ENCODE data around the gene EPHA7.

Gene EPHA7

DNA sequence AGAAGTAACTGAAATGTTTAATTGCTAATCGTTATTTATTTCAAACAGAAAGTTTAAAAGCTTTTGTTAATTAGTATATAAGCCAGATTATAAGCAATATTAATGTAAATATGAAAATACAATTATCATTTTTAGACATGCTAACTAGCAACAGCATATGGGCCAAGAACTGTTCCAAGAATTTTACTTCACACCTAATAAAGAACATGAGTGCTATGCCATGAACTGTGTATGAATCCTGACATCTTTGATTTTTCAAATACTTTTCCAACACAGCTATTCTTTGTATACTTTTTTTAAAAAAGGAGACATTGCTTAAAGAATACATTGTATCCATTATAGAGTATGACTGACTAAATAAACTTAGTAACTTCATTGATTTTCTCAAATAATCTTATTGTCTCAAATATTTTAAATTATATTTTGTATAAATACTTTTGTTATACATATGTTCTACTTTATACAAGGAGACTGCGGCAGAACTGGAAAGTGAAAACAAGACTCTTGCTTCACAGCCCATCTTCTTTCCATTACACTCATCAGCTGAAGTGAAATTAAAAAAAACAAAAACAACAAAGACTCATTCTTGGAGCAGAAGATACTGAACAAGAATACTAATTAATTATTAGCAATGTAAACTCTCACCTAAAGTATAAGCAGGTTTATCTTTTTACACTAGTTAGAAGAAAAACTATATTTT lies 89.9 kb downstream of the EPHA7 start:
- no peak overlapping the region for H4K8ac ChIP-seq (ENCODE audit: low read length)
- H3K14ac ChIP-seq (ENCODE audit: low read length in 2 of 2), result no peak overlapping the region
- H3K79me1 ChIP-seq (replicated peaks; ENCODE audit: low read length, poor library complexity, severe bottlenecking), result peaks cover 1% of the 10 kb centered on the region
- no peak overlapping the region for H2BK12ac ChIP-seq (ENCODE audit: low read length in 2 of 2)
- no peak overlapping the region for H3K9ac ChIP-seq (ENCODE audit: low read length)
- H3K4me1 ChIP-seq (ENCODE audit: control insufficient read depth, insufficient read depth, low read depth, low read length), result no peaks in the 10 kb centered on the region
- H2BK120ac ChIP-seq (ENCODE audit: low read depth, low read length), result no peak overlapping the region
- no peak overlapping the region for H3K4me2 ChIP-seq (ENCODE audit: low read length, poor library complexity, severe bottlenecking)
- H2BK15ac ChIP-seq (ENCODE audit: low read depth, poor library complexity, severe bottlenecking), result no peak overlapping the region
- H3K27ac ChIP-seq (ENCODE audit: low read length, poor library complexity, severe bottlenecking), result no peak overlapping the region
- 100% methylated on average over 1 of the region's 2 CpGs for WGBS
- H2AFZ ChIP-seq (ENCODE audit: low read depth, low read length), result no peak overlapping the region
- no peak overlapping the region for H3K18ac ChIP-seq (ENCODE audit: low read depth in 1 of 2, low read length in 2 of 2)
- no peak overlapping the region for H2AK5ac ChIP-seq (ENCODE audit: low read length, severe bottlenecking)
- DNase-seq, result no peak
- no peak overlapping the region for H3K4me3 ChIP-seq (ENCODE audit: insufficient read depth in 1 of 2, low read depth in 1 of 2, low read length in 2 of 2)
- no peaks in the 10 kb centered on the region for H3K27me3 ChIP-seq (ENCODE audit: control insufficient read depth in 1 of 2, insufficient read depth in 1 of 2, low read length in 2 of 2)
- no peak overlapping the region for H3K23ac ChIP-seq (ENCODE audit: low read length in 2 of 2)
- no peaks in the 10 kb centered on the region for H3K9me3 ChIP-seq (ENCODE audit: control insufficient read depth, low read length)
- H3K36me3 ChIP-seq (ENCODE audit: control insufficient read depth in 1 of 2, insufficient read depth in 2 of 2, low read depth in 1 of 2, low read length in 2 of 2), result no peaks in the 10 kb centered on the region
- H2BK5ac ChIP-seq (ENCODE audit: low read depth, low read length, poor library complexity, severe bottlenecking), result no peak overlapping the region
- no peak overlapping the region for H4K91ac ChIP-seq (ENCODE audit: low read length)
- H3K4ac ChIP-seq (ENCODE audit: low read depth in 1 of 2, low read length in 2 of 2), result no peak overlapping the region

- no peak overlapping the region for H2BK12ac ChIP-seq (ENCODE audit: low read length in 2 of 2)
- no peak overlapping the region for H2BK120ac ChIP-seq (ENCODE audit: low read depth, low read length)
- H2AFZ ChIP-seq (ENCODE audit: low read depth, low read length), result no peak overlapping the region
- H3K36me3 ChIP-seq (ENCODE audit: control insufficient read depth in 1 of 2, insufficient read depth in 2 of 2, low read depth in 1 of 2, low read length in 2 of 2), result no peaks in the 10 kb centered on the region
- peaks cover 1% of the 10 kb centered on the region for H3K79me1 ChIP-seq (replicated peaks; ENCODE audit: low read length, poor library complexity, severe bottlenecking)
- no peak overlapping the region for H3K4me3 ChIP-seq (ENCODE audit: insufficient read depth in 1 of 2, low read depth in 1 of 2, low read length in 2 of 2)
- WGBS, result 94% methylated on average over 2 of the region's 3 CpGs
- H2BK5ac ChIP-seq (ENCODE audit: low read depth, low read length, poor library complexity, severe bottlenecking), result no peak overlapping the region
- no peak overlapping the region for H2BK15ac ChIP-seq (ENCODE audit: low read depth, poor library complexity, severe bottlenecking)
- H2AK5ac ChIP-seq (ENCODE audit: low read length, severe bottlenecking), result no peak overlapping the region
- no peaks in the 10 kb centered on the region for H3K9me3 ChIP-seq (ENCODE audit: control insufficient read depth, low read length)
- DNase-seq, result no peak
- no peaks in the 10 kb centered on the region for H3K27me3 ChIP-seq (ENCODE audit: control insufficient read depth in 1 of 2, insufficient read depth in 1 of 2, low read length in 2 of 2)
- H3K4ac ChIP-seq (ENCODE audit: low read depth in 1 of 2, low read length in 2 of 2), result no peak overlapping the region
- no peak overlapping the region for H4K8ac ChIP-seq (ENCODE audit: low read length)
- no peaks in the 10 kb centered on the region for H3K4me1 ChIP-seq (ENCODE audit: control insufficient read depth, insufficient read depth, low read depth, low read length)
- no peak overlapping the region for H3K9ac ChIP-seq (ENCODE audit: low read length)
- H3K18ac ChIP-seq (ENCODE audit: low read depth in 1 of 2, low read length in 2 of 2), result no peak overlapping the region
- no peak overlapping the region for H3K27ac ChIP-seq (ENCODE audit: low read length, poor library complexity, severe bottlenecking)
- H3K14ac ChIP-seq (ENCODE audit: low read length in 2 of 2), result no peak overlapping the region
- H4K91ac ChIP-seq (ENCODE audit: low read length), result no peak overlapping the region
- no peak overlapping the region for H3K23ac ChIP-seq (ENCODE audit: low read length in 2 of 2)
- H3K4me2 ChIP-seq (ENCODE audit: low read length, poor library complexity, severe bottlenecking), result no peak overlapping the region
Measured at GRCh38 chr6:93327857-93328256, 91.5 kb downstream of the EPHA7 start.

- Histone ChIP-seq H2BK15ac (ENCODE audit: low read depth, poor library complexity, severe bottlenecking) (no peak overlapping the region), H2BK120ac (ENCODE audit: low read depth, low read length) (no peak overlapping the region), H3K27me3 (ENCODE audit: control insufficient read depth in 1 of 2, insufficient read depth in 1 of 2, low read length in 2 of 2) (no peaks in the 10 kb centered on the region), H3K14ac (ENCODE audit: low read length in 2 of 2) (no peak overlapping the region), H2AFZ (ENCODE audit: low read depth, low read length) (no peak overlapping the region), H3K4me1 (ENCODE audit: control insufficient read depth, insufficient read depth, low read depth, low read length) (no peaks in the 10 kb centered on the region), H3K4ac (ENCODE audit: low read depth in 1 of 2, low read length in 2 of 2) (no peak overlapping the region), H3K23ac (ENCODE audit: low read length in 2 of 2) (no peak overlapping the region), H2BK5ac (ENCODE audit: low read depth, low read length, poor library complexity, severe bottlenecking) (no peak overlapping the region), H4K8ac (ENCODE audit: low read length) (no peak overlapping the region), H3K9ac (ENCODE audit: low read length) (no peak overlapping the region), H3K9me3 (ENCODE audit: control insufficient read depth, low read length) (no peaks in the 10 kb centered on the region), H3K36me3 (ENCODE audit: control insufficient read depth in 1 of 2, insufficient read depth in 2 of 2, low read depth in 1 of 2, low read length in 2 of 2) (no peaks in the 10 kb centered on the region), H2BK12ac (ENCODE audit: low read length in 2 of 2) (no peak overlapping the region), H3K4me2 (ENCODE audit: low read length, poor library complexity, severe bottlenecking) (no peak overlapping the region), H3K27ac (ENCODE audit: low read length, poor library complexity, severe bottlenecking) (no peak overlapping the region), H2AK5ac (ENCODE audit: low read length, severe bottlenecking) (no peak overlapping the region), H3K79me1 (replicated peaks; ENCODE audit: low read length, poor library complexity, severe bottlenecking) (peaks cover 1% of the 10 kb centered on the region), H3K18ac (ENCODE audit: low read depth in 1 of 2, low read length in 2 of 2) (no peak overlapping the region), H4K91ac (ENCODE audit: low read length) (no peak overlapping the region), H3K4me3 (ENCODE audit: insufficient read depth in 1 of 2, low read depth in 1 of 2, low read length in 2 of 2) (no peak overlapping the region)
- DNase-seq, result no peak
- no CpG with 5 or more reads among the region's 3 CpGs for WGBS
Measured at GRCh38 chr6:93325761-93326160, 93.6 kb downstream of the EPHA7 start.

DNA sequence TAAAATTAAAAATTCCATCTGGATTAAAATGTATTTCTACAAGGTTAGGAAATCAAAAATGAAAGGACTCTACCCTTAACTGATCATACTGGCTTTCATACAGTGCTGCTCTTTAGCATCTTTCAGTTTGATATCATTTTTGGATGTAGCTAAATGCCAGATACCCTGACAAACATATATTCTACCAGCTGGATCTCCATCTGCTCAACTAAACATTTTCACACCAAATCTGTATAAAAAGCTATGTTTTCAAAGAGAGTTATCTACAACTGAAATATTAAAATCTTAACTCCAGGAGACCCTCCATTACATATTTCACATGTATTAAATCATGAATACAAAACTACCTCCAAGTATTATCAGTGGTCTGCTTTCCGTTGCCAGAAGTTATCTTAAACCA lies 95.7 kb downstream of the EPHA7 start:
- no peak overlapping the region for H2BK15ac ChIP-seq (ENCODE audit: low read depth, poor library complexity, severe bottlenecking)
- H2BK12ac ChIP-seq (ENCODE audit: low read length in 2 of 2), result no peak overlapping the region
- peaks cover 1% of the 10 kb centered on the region for H3K79me1 ChIP-seq (replicated peaks; ENCODE audit: low read length, poor library complexity, severe bottlenecking)
- H3K4ac ChIP-seq (ENCODE audit: low read depth in 1 of 2, low read length in 2 of 2), result no peak overlapping the region
- no peak overlapping the region for H3K9ac ChIP-seq (ENCODE audit: low read length)
- no peak overlapping the region for H2AK5ac ChIP-seq (ENCODE audit: low read length, severe bottlenecking)
- no peak overlapping the region for H3K23ac ChIP-seq (ENCODE audit: low read length in 2 of 2)
- H4K91ac ChIP-seq (ENCODE audit: low read length), result no peak overlapping the region
- no peak for DNase-seq
- H2BK120ac ChIP-seq (ENCODE audit: low read depth, low read length), result no peak overlapping the region
- no peak overlapping the region for H2BK5ac ChIP-seq (ENCODE audit: low read depth, low read length, poor library complexity, severe bottlenecking)
- WGBS, result 100% methylated on average over 1 of the region's 1 CpG
- H3K14ac ChIP-seq (ENCODE audit: low read length in 2 of 2), result no peak overlapping the region
- no peak overlapping the region for H3K4me3 ChIP-seq (ENCODE audit: insufficient read depth in 1 of 2, low read depth in 1 of 2, low read length in 2 of 2)
- no peak overlapping the region for H4K8ac ChIP-seq (ENCODE audit: low read length)
- no peak overlapping the region for H3K27ac ChIP-seq (ENCODE audit: low read length, poor library complexity, severe bottlenecking)
- no peak overlapping the region for H3K18ac ChIP-seq (ENCODE audit: low read depth in 1 of 2, low read length in 2 of 2)
- no peak overlapping the region for H2AFZ ChIP-seq (ENCODE audit: low read depth, low read length)
- no peak overlapping the region for H3K4me2 ChIP-seq (ENCODE audit: low read length, poor library complexity, severe bottlenecking)
- H3K27me3 ChIP-seq (ENCODE audit: control insufficient read depth in 1 of 2, insufficient read depth in 1 of 2, low read length in 2 of 2), result no peaks in the 10 kb centered on the region
- no peaks in the 10 kb centered on the region for H3K36me3 ChIP-seq (ENCODE audit: control insufficient read depth in 1 of 2, insufficient read depth in 2 of 2, low read depth in 1 of 2, low read length in 2 of 2)
- no peaks in the 10 kb centered on the region for H3K9me3 ChIP-seq (ENCODE audit: control insufficient read depth, low read length)
- no peaks in the 10 kb centered on the region for H3K4me1 ChIP-seq (ENCODE audit: control insufficient read depth, insufficient read depth, low read depth, low read length)
